ENCODE measurements around the gene TGFB3.

TGFB3 gene

DNA sequence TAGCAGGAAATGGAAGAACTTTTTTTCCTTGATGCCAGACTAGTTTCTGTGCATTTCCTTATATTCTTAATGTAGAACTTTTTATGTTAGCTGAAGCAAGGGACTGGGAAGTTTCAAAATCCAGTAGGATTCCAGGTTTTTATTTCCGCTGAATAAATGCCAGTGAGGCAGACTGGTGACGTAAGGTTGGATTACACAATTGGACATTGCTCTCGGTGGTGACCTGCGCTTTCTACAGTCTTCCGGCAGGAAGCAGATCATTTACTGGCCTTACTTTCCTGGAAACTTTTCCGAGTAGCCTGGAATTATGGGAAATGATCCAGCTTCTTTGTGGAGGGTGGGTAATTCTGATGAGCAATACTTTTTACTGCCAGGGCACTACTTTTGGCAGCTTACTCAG lies 7.3 kb upstream of the TGFB3 start:
- in situ Hi-C loops (cut with MboI; ENCODE audit: low pct_unique_long_range_greater_than_20kb, low sequenced_read_pairs) = no loop called here
- no peak for DNase-seq

DNA sequence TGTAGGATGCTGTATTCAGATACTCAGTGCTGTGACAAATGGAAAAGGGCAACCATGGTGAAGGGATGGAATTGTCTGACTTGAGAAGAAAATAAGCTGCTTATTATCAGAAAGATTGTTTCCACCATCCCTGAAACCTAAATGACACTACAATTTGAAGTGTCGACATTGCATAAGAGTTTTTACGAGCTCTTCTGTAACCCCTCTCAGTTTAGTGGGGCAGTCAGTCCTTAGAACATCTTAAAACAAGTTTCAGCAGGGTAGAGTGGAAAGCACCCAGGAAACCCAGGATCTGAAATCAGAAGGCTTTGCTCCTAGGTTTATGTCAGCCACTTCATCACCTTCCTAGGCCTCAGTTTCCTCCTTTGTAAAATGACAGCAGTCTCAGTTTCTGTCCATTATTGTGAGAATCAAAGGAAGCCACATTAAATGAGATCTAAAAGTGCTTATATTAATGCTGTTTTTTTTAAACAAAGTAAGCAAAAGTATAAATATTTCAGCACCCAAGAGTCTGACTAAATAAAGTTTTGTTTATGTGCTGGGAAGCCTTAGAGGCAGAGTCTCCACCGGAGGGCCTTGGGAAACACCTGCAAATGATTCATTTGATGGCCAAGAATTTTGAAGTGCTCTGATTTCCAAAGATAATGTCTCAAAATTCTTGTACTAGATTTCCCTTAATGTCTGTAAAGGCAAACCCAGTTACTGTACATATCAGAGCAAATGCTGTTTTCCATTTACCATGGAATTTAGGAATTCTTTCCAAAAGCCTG lies 5.6 kb upstream of the TGFB3 start:
- no peak for DNase-seq
- in situ Hi-C loops (cut with MboI; ENCODE audit: low pct_unique_long_range_greater_than_20kb, low sequenced_read_pairs) = no loop called here

DNA sequence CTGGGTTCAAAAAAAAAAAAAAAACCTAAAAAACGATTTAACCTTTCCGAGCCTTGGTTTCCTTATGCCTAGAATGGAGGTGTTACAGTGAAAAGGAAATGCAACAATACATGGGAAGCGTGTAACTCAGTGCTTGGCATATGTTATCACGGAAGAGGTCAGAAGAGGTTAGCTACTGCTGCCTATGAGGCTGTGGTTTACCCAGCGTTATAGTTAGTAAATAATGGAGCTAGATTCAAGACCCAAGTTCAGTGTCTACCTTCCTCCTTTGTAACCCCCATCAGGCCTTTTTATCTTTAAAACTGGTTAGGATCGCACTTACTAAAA lies 4.6 kb upstream of the TGFB3 start:
- in situ Hi-C loops (cut with MboI; ENCODE audit: low pct_unique_long_range_greater_than_20kb, low sequenced_read_pairs) = no loop called here
- no peak for DNase-seq

DNA sequence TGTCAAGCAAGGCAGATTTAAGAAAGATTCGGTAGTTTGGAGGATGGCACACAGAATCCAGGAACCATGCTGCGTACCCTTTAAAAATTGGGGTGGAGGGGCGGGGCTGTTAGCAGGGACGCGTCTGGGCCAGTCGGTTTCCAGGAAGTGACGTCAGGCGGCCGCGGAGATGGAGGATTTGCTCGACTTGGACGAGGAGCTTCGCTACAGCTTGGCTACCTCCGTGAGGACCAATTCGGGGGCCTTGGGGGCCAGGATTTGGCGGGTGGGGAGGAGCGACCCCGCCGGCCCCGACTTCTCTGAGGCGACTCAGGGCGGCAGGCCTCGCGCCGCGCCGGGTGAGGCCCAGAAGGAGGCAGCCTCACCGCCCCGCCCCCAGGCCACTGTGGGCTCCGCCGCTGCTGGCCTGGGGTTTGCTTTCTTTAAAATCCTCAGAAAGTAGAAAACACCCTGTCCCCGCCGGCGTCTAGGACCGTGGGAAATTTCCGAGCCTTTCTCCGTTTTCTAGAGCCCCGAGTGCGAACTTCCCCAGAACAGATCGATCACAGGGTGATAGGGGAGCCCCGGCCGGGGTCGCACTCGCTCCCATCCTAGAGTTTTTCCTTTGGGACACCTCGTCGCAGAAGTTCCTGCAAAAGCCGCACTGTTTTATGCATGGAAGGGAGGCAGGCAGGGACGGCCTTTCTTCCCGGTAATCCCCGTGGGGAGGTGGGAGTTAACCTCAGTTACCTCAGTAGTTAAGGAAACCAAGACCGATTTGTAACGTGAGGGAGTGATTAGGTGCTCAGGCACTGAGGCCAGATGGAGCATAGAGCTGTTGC lies 4.0 kb upstream of the TGFB3 start, which contains the start of gene IFT43:
TSS of gene IFT43 (plus strand) at position 146 of the 821 bp plus-strand sequence. CDS start at position 170, 24 bp downstream.
- peak; percentile 78 for DNase-seq

DNA sequence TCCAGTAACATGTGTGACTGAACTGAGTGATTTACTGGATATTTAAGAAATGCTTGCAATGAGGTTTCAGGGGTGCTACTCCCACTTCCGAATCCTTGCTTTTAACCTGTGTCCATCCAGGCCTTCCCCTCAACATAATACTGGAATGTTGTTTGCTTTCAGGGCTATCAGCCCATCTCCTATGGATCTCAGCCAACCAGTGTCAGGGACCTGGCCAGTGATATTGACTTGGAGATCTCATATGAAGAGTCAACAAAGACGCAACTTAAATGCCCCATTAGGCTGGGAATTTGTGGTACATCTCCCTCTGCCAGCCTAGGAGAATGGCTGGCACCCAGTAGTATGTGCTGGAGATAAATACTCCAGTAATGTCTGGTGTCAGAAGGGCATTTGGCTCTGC lies 2.9 kb upstream of the TGFB3 start:
- no peak for DNase-seq
- in situ Hi-C loops (cut with MboI; ENCODE audit: low pct_unique_long_range_greater_than_20kb, low sequenced_read_pairs) = no loop called here

More for the DNA sequence above, 4.0 kb upstream of the TGFB3 start, which contains the start of gene IFT43:
- in situ Hi-C loops (cut with MboI; ENCODE audit: low pct_unique_long_range_greater_than_20kb, low sequenced_read_pairs) = no loop called here

DNA sequence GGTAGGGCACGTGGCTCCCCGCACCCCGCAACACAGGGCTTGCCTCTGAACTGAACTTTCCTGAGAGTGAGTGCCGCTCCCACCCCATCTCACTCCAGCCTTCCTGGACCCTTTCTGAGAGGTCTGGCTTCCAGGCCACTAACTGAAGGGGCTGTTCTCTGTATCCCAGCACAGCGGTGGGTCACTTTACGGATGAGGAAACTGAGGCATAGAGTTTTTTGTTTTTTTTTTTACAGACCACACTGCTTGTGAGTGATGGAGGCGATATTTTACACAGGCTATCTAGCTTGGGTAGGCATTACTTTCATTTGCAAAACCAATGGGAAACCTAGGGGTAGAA lies 1.2 kb upstream of the TGFB3 start:
- in situ Hi-C loops (cut with MboI; ENCODE audit: low pct_unique_long_range_greater_than_20kb, low sequenced_read_pairs) = no loop called here
- no peak for DNase-seq

DNA sequence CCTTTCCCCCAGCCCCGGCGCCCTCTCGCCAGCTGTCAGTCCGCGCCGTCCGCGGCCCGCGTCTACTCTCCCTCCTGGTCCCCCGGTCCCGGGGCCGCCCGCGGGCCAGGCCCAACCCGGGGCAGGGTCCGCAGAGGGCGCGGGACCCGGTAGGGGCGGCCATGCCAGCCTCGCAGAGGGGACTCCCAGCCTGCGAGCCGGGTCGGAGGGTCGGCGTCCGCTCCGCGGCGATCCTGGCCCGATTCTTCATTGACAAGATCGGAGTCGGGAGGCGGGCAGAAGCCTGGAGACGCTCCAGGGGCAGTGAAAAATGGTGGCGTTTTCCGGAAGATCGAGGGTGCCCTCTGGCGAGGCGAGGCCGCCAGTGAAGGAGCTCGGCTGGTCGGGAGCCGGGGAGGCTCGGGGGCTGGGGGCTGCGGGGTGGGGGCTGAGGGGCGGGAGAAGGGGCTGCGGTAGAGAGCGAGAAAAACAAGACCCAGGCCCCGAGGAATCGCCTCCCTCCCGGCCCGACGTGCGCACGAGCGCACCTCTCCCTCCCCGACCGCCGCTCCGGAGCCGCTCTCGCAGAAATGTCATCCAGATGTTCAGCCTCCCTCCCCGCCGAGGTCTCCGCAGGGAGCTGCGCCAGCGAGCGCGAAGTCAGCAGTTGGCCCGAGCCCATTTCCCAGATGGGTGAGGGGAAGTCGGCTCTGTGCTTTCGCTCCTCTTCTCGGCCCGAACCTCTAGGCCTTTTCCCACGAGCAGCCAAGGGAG lies 647 bp upstream of the TGFB3 start:
- in situ Hi-C loops (cut with MboI; ENCODE audit: low pct_unique_long_range_greater_than_20kb, low sequenced_read_pairs) = no loop called here
- peak; percentile 86 for DNase-seq

DNA sequence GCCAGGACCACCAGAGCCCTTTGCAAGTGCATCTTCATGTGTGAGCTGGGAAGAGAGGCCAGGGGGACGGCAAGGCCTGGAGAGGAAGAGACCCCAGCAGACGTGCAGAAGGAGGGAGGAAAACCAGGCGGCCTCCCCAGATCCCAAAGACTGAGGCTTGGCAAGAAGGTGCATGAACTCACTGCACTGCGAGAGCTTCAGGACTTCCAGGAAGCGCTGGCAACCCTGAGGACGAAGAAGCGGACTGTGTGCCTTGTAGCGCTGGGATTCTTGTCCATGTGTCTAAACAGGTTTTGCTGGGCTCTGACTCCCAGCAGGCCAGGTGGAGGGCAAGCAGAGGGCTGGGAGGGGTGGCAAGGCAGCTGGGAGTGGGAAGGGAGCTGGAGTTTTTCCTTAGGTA lies 939 bp downstream of the TGFB3 start:
- DNase-seq = no peak
- in situ Hi-C loops (cut with MboI; ENCODE audit: low pct_unique_long_range_greater_than_20kb, low sequenced_read_pairs) = no loop called here

DNA sequence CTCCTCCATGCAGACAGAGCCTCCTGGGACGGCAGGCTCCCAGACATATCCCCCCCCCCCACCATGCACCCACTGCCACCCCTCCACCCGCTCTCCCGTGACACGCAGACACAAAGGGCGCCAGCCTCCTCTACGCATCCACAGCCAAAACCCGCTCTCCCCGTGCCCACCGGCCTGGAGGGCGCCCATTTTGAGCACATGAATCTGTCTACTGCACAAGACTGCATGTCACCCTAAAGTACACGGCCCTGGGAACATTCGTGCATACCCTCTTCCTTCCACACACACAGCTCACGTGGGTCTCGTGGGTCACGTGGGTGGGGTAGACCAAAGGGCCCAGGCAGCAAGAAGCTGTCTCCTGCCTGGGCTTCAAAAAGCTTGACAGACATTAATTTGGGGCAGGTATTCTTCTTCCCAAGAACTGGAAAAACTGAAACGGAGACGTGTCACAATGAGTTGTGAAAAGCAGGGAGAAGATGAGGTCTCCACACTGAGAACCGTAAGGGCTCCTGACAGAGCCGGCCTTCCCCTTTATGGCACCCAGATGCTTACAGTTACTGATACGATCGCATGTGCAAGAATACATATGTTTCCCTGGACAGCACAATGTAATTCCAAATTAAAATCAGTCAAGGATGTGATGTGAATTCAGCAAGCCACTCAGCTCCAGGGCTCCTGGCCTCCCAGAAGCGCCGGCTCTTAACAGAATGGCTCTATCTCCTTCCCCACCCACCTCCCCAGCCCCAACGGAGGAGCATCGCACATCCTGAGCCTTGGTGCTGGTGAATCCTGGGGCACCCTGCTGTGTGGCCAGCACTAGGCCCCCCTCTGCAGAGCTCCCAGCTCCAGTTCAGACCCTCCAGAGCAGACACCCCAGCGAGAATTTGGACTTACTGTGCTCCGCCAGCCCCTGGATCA lies 1.9 kb downstream of the TGFB3 start:
- in situ Hi-C loops (cut with MboI; ENCODE audit: low pct_unique_long_range_greater_than_20kb, low sequenced_read_pairs) = no loop called here
- DNase-seq = no peak

DNA sequence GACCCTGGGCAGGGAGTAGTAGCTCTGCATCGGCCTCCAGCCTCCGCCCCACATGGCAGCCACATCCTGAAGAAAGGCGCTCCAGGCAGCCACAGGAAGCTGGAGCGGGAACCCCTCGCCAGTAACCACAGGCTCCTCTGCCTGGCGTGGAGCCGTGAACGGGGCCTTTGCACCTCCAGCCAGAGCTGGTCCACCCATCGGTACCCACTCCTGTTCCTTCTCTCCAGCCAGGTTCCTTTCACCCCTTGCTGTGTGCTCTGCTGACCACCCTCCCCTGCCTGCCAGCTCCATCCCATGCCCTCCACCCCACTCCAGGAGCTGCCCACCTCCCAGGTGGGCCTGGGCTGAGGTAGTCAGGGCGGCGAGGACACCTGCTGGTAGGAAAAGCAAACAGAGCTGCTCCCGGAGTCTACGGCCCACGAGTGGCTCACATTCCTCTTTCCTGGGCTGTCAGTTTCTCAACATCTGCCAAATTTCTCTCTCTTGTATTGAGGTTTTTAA lies 2.7 kb downstream of the TGFB3 start:
- in situ Hi-C loops (cut with MboI; ENCODE audit: low pct_unique_long_range_greater_than_20kb, low sequenced_read_pairs) = no loop called here
- DNase-seq = peak; percentile 54

DNA sequence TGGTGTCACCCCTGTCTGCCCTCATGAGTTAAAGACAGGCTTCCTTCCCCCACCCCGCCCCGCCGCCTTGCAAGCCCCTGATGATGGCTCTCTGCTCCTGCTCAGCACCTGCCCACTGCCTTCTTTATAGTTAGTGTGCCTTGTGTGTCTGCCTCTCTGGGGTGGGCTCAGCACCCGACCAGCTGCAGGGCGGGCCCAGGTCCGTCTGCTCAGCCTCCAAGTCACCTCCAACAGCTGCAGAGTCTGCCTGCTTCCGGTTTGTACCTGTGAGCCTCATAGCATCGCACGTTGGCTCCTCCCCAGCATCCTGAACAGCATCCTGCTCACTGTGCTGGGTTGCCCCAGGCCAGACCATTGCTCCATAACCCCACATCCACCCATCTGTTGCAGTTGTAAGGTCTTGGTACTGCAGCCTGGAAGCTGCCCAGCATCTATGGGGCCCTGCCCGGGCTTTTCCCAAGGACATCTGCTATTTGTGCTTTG lies 3.5 kb downstream of the TGFB3 start:
- in situ Hi-C loops (cut with MboI; ENCODE audit: low pct_unique_long_range_greater_than_20kb, low sequenced_read_pairs) = no loop called here

DNA sequence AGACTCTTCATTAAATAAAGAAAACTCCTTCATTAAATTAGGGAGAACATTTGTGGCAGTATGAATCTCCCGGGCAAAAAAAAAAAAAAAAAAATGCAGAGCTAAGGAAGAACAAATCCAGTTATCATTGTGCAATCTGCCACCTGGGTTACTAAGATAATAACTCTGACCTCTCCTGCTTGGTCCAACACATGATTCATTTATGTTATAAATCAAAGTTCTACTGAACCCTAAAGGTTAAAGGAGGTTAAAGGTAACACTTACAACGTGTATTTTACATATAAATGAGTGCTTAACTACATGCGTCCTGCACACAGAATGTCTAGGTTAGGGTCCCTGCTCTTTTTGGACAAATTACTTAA lies 4.2 kb downstream of the TGFB3 start:
- DNase-seq = no peak

More for the DNA sequence above, 3.5 kb downstream of the TGFB3 start:
- DNase-seq = no peak

DNA sequence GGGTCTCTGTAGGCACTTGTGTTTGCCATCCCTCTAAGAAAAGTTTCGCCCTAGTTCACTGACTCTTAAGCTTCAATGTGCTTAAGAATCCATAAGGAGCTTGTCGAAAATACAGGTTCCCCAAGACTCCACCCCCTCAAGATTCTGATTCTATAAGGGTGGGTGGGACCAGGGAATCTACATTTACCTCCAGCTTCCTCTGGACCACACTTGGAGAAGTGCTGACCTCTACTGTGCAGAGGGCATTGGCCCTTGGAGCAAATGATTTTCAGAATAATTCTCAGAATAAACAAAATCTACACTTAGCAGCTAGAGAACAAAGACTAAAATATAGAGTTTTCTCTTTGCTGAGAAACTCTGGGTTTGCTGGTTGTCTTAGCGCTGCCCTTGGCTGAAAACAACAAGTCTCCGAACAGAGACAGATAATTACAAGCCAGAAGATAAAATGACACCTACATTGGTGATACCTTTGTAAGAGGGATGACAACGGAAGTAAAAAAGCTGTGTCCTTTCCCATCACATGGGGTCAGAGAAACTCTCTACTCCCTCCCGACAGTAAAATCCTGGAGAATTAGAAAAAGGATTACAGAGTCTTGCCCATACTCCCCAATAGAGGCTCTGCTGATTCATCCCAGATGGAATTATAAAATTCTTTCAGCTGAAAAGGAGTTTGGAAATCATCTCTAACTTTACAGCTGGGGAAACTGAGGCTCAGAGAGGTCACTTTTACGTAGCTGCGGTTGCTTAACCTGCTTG lies 4.8 kb downstream of the TGFB3 start:
- in situ Hi-C loops (cut with MboI; ENCODE audit: low pct_unique_long_range_greater_than_20kb, low sequenced_read_pairs) = no loop called here
- no peak for DNase-seq

More for the DNA sequence above, 4.2 kb downstream of the TGFB3 start:
- in situ Hi-C loops (cut with MboI; ENCODE audit: low pct_unique_long_range_greater_than_20kb, low sequenced_read_pairs) = no loop called here

DNA sequence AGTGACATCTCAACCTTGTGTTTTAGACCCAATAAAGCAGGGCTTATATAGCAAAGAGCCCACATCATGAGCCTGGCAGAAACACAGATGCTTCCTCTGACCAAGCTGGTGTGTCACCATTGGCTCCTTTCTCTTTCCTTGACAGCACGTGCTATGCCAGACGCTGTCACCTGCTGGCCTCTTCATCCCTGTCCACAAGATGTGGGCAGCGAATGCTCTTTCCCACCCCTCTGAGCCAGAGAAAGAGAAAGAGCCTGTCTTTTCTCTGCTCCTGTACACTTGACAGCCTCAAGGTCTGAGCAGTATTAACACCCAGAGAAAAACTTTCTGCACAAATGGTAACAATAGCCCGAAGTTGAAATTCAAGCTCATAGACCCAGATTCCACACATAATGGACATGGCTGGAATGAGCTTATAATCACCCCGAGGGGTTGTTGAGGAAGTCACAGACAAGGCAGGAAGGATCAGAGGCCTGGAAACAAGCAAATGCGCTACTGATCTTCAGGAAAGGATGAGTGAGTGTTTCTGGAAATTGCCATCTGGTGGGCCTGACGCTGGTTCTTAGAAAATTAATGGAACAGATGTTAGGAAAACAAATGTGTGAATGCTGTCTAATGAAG lies 8.9 kb downstream of the TGFB3 start:
- in situ Hi-C loops (cut with MboI; ENCODE audit: low pct_unique_long_range_greater_than_20kb, low sequenced_read_pairs) = loop anchor here (25.0 kb wide), 1 partner anchor 261 kb away; no protein-coding TSS in a partner anchor
- DNase-seq = no peak

DNA sequence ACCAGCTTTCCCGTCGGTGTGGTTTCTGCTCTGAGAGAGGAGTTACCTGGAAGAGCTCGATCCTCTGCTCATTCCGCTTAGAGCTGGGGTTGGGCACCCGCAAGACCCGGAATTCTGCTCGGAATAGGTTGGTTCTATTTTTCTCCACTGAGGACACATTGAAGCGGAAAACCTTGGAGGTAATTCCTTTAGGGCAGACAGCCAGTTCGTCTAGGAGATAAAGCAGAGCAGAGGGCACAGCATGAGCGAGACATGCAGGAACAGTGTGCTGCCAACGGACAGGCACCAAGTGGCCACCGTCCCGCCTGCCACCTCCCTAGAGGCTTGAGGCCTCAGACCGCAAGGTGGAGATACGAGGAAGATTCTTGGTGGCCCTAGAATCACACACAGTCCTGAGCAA lies 10.3 kb downstream of the TGFB3 start:
- in situ Hi-C loops (cut with MboI; ENCODE audit: low pct_unique_long_range_greater_than_20kb, low sequenced_read_pairs) = loop anchor here (25.0 kb wide), 1 partner anchor 259 kb away; no protein-coding TSS in a partner anchor
- DNase-seq = no peak

DNA sequence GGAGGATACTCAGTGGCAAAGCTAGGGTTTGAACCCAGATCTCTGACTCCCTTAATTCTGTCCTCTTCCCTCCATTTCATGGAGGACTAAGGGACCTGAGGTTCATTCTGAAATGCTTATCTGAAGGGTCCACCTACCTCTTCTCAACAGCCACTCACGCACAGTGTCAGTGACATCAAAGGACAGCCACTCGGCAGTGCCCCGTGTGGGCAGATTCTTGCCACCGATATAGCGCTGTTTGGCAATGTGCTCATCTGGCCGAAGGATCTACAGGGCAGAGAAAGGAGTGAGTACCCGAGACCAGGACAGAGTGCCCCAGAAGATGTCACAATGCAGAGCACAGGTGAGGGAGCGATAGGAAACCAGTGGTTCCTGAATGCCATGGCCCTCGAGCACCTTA lies 10.8 kb downstream of the TGFB3 start:
- in situ Hi-C loops (cut with MboI; ENCODE audit: low pct_unique_long_range_greater_than_20kb, low sequenced_read_pairs) = loop anchor here (25.0 kb wide), 1 partner anchor 259 kb away; no protein-coding TSS in a partner anchor
- DNase-seq = no peak

DNA sequence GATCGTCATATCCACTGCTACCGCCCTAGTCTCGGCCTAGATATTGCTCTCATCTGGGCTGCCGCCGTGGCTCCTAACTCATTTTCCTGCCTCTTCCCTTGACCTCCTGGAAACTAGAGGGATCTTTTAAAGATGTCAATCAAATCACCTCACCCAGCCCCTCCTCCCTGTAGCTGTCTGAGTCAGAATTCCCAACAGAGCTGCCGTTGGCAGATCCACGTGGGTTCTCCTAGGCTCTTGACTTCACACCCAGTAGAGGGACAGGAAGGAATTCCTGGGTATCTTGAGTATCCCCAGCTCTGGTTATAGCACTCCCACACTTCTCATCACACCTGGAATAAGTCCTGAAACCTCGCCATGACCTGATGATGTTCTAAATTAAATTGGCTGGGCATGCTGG lies 11.9 kb downstream of the TGFB3 start:
- no peak for DNase-seq
- in situ Hi-C loops (cut with MboI; ENCODE audit: low pct_unique_long_range_greater_than_20kb, low sequenced_read_pairs) = loop anchor here (25.0 kb wide), 1 partner anchor 258 kb away; no protein-coding TSS in a partner anchor

Data from KBM-7 (cell line).